B cell (primary cell): ENCODE measurements around the gene STRBP.
"Not testable (repeated sequence)": the region's sequence is repeated elsewhere in the genome, so short reads cannot be mapped to it uniquely, and the experiment has no call there.

ENCODE experiments used
- EZH2 ChIP-seq: IDR thresholded peaks from 2 replicates; pipeline ENCODE4 v1.6.1; 2012; ENCODE audit warnings: borderline replicate concordance, low read depth, mild to moderate bottlenecking, moderate library complexity, low read length; ENCODE audit not compliant: insufficient read depth, poor library complexity, severe bottlenecking
- TF ChIP-seq, protein P1 (sequence below): fragments of 200-600 bp; IDR thresholded peaks from one replicate; pipeline ENCODE4 v1.8.0; 2022; ENCODE audit warnings: antibody characterized with exemption, mild to moderate bottlenecking

DNA sequence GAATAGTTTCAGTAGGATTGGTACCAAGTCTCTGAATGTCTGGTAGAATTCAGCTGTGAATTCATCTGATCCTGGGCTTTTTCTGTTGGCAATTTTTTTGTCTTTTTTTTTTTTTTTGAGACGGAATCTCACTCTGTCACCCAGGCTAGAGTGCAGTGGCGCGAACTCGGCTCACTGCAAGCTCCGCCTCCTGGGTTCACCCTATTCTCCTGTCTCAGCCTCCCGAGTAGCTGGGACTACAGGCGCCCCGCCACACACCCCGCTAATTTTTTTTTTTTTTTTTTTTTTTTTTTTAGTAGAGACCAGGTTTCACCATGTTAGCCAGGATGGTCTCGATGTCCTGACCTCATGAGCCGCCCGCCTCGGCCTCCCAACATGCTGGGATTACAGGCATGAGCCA, 67.9 kb downstream of the STRBP start:
- TF ChIP-seq, protein P1, sequence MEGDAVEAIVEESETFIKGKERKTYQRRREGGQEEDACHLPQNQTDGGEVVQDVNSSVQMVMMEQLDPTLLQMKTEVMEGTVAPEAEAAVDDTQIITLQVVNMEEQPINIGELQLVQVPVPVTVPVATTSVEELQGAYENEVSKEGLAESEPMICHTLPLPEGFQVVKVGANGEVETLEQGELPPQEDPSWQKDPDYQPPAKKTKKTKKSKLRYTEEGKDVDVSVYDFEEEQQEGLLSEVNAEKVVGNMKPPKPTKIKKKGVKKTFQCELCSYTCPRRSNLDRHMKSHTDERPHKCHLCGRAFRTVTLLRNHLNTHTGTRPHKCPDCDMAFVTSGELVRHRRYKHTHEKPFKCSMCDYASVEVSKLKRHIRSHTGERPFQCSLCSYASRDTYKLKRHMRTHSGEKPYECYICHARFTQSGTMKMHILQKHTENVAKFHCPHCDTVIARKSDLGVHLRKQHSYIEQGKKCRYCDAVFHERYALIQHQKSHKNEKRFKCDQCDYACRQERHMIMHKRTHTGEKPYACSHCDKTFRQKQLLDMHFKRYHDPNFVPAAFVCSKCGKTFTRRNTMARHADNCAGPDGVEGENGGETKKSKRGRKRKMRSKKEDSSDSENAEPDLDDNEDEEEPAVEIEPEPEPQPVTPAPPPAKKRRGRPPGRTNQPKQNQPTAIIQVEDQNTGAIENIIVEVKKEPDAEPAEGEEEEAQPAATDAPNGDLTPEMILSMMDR: not testable (repeated sequence)
- not testable (repeated sequence) for TF ChIP-seq EZH2
